Pancreas (tissue), 10 donors: ENCODE data around the gene CBLN3. TPM values are rescaled to one million over a fixed set of nuclear protein-coding genes. Genes with fewer than 3 reads are reported as not detected.

Experiments
- ATAC-seq, 4 donors: fragments of 200-7000 bp; cut with Tn5 transposase; one replicate each; pipeline versions ENCODE4 v1.8.0 to v1.9.1; 2020; ENCODE audit warnings: mild to moderate bottlenecking in 4 of 4, moderate library complexity in 4 of 4
- DNase-seq, 6 donors: peaks; one replicate each; pipeline ENCODE4 v3.0.0-alpha.2; 2020
- FAIRE-seq: peaks from 2 replicates; lab custom pipeline; 2012; peaks lifted over from hg19 to GRCh38; lab: Jason Lieb, UNC
- H3K27ac ChIP-seq, 4 donors: fragments of 200-600 bp; sonication (generic); 1 replicate in 3 of 4; 2 replicates in 1 of 4; pipeline versions ENCODE4 v1.5.0 to v1.8.0; 2020
- H3K27me3 ChIP-seq, 4 donors: fragments of 200-600 bp; one replicate each; pipeline ENCODE4 v1.8.0; 2021
- H3K36me3 ChIP-seq, 3 donors: fragments of 200-600 bp; sonication (generic) in 1 of 3; one replicate each; pipeline versions ENCODE4 v1.5.0 to v1.8.0; 2020 to 2021
- H3K4me1 ChIP-seq, 3 donors: fragments of 200-600 bp; one replicate each; pipeline ENCODE4 v1.8.0; 2021
- H3K4me3 ChIP-seq, 4 donors: fragments of 200-600 bp; sonication (generic) in 2 of 4; one replicate each; pipeline versions ENCODE4 v1.5.0 to v1.8.0; 2020 to 2021
- H3K9me3 ChIP-seq, 4 donors: fragments of 200-600 bp; one replicate each; pipeline ENCODE4 v1.8.0; 2021
- CTCF ChIP-seq, 4 donors: fragments of 200-600 bp; sonication (generic) in 3 of 4; IDR thresholded peaks; one replicate each; pipeline versions ENCODE4 v1.5.0 to v1.8.0; 2021; ENCODE audit warnings: antibody characterized with exemption in 4 of 4
- WGBS, 2 donors: extraction: QIAGEN DNeasy Blood & Tissue Kit; methylation state at CpG; one replicate each; pipeline ENCODE4 v1.1.7; 2013; 5-methylcytosine and 5-hydroxymethylcytosine counted together
- intact Hi-C, 3 donors: fragments of 100-400 bp; cut with DNase I; formaldehyde crosslinking; loops; one replicate each; pipeline versions ENCODE4 v1.11.1 to v1.14.2; 2022
- polyA plus RNA-seq, 2 donors: library from polyadenylated mRNA; stranded (reverse); fragments of 200-250 nt; gene quantifications; one replicate each; pipeline ENCODE4 v1.2.3, GENCODE V29; 2013
- total RNA-seq, 6 donors: library from RNA; stranded (reverse); fragmentation: NEBNext Ultra II Directional in 4 of 6; extraction: Animal tissue kit (Norgen Biotek cat#: 25700) in 4 of 6; gene quantifications; one replicate each; pipeline versions ENCODE4 v1.2.1 to v1.2.4, GENCODE V29; 2021 to 2023
- donor health status: healthy with polysubstance abuse.
- donor health status: DM: no; HTN: no; CAD: no; lungs with moderate emphysema.
- donor health status: DM: no; HTN: no; CAD: no.
- donor health status: control.
- donor health status: control.
- donor health status: Bipolar disorder and iron deficiency.
- donor health status: DM: yes; HTN: yes; CAD: no.
- donor health status: DM: no; HTN: no; CAD: no.
- donor health status: DM: no; HTN: no; CAD: no.
- donor health status: DM: yes; HTN: yes; CAD: no.

CBLN3 gene
- total and polyA plus RNA-seq, 8 donors, result 0.47 to 5.6 (median 0.81) TPM

- no peaks in the 10 kb centered on the region for H3K36me3 ChIP-seq
- H3K27me3 ChIP-seq, result no peaks in the 10 kb centered on the region
- H3K4me1 ChIP-seq, result no peaks in the 10 kb centered on the region
- no peaks in the 10 kb centered on the region for H3K9me3 ChIP-seq
- H3K27ac ChIP-seq, result no peak overlapping the region
- no peak for TF ChIP-seq CTCF (IDR thresholded peaks at IDR 0.05)
- no peak overlapping the region for H3K4me3 ChIP-seq
- FAIRE-seq, result no peak
- no peak for ATAC-seq
- WGBS, 2 donors, result 95 to 96% methylated on average over 3 of the region's 3 CpGs
- DNase-seq, result no peak
- intact Hi-C loops, result no loop called here
These were observed 35.9 kb upstream of the CBLN3 start for GRCh38 chr14:24465368-24465767.

- intact Hi-C loops, result no loop called here
- H3K36me3 ChIP-seq, result no peaks in the 10 kb centered on the region
These were observed 34.7 kb upstream of the CBLN3 start for GRCh38 chr14:24463884-24464785.

GRCh38 chr14:24463017-24463883, 33.8 kb upstream of the CBLN3 start:
- WGBS, 2 donors, result 36 to 78% methylated on average over 5 of the region's 5 CpGs
- FAIRE-seq (no peak), DNase-seq (no peak), ATAC-seq (no peak)
- H3K4me3 ChIP-seq, result no peak overlapping the region
- H3K9me3 ChIP-seq, result no peaks in the 10 kb centered on the region
- no peaks in the 10 kb centered on the region for H3K4me1 ChIP-seq
- no peaks in the 10 kb centered on the region for H3K27me3 ChIP-seq
- no peaks in the 10 kb centered on the region for H3K36me3 ChIP-seq
- no peak overlapping the region for H3K27ac ChIP-seq
- no peak for TF ChIP-seq CTCF (IDR thresholded peaks at IDR 0.05)
- intact Hi-C loops, result no loop called here

More at GRCh38 chr14:24463884-24464785, 34.7 kb upstream of the CBLN3 start:
- no peak for TF ChIP-seq CTCF (IDR thresholded peaks at IDR 0.05)
- DNase-seq (no peak), FAIRE-seq (no peak), ATAC-seq (no peak)
- Histone ChIP-seq H3K27me3 (no peaks in the 10 kb centered on the region), H3K4me1 (no peaks in the 10 kb centered on the region), H3K4me3 (no peak overlapping the region), H3K9me3 (no peaks in the 10 kb centered on the region), H3K27ac (no peak overlapping the region)
- WGBS, 2 donors, result 67 to 93% methylated on average over 4 of the region's 4 CpGs

- Histone ChIP-seq H3K36me3 (no peaks in the 10 kb centered on the region), H3K27ac (no peak overlapping the region), H3K4me1 (no peaks in the 10 kb centered on the region), H3K9me3 (no peaks in the 10 kb centered on the region), H3K27me3 (no peaks in the 10 kb centered on the region), H3K4me3 (no peak overlapping the region)
- no peak for TF ChIP-seq CTCF (IDR thresholded peaks at IDR 0.05)
- DNase-seq (no peak), ATAC-seq (no peak), FAIRE-seq (no peak)
- intact Hi-C loops, result no loop called here
These were observed 31.9 kb upstream of the CBLN3 start for GRCh38 chr14:24461336-24461735.
